Activated T-helper 2 cell treated with anti-CD3 and anti-CD28 coated beads, Interferon-gamma antibody, Interleukin-2, Interleukin-4, amounts not matched to agents 10 μg/mL and 5 μg/mL and 100 μg/mL, durations not matched to agents 14 hours and 24 hours and 36 hours (primary cell): ENCODE results near the gene SLC39A11. TPM values are rescaled to one million over a fixed set of nuclear protein-coding genes. Genes with fewer than 3 reads are reported as not detected.
A peak's percentile ranks its signal among the peaks of the same experiment; 100 is the strongest.

Experiments used
- DNase-seq: peaks from one replicate; pipeline ENCODE4 v3.0.0; 2021; ENCODE audit warnings: low spot score
- H3K27ac Mint-ChIP-seq: one replicate; pipeline ENCODE4 v1.8.0; 2021; ENCODE audit warnings: mixed read lengths
- H3K27me3 Mint-ChIP-seq: one replicate; pipeline ENCODE4 v1.8.0; 2021; ENCODE audit warnings: low read depth, mixed read lengths
- H3K36me3 Mint-ChIP-seq: one replicate; pipeline ENCODE4 v1.8.0; 2021; ENCODE audit warnings: low read depth, mixed read lengths
- H3K4me1 Mint-ChIP-seq: one replicate; pipeline ENCODE4 v1.8.0; 2021; ENCODE audit warnings: low read depth, mixed read lengths
- H3K4me3 Mint-ChIP-seq: one replicate; pipeline ENCODE4 v1.8.0; 2021; ENCODE audit warnings: low read depth, mild to moderate bottlenecking, moderate library complexity, mixed read lengths
- H3K9me3 Mint-ChIP-seq: one replicate; pipeline ENCODE4 v1.8.0; 2021; ENCODE audit warnings: mixed read lengths
- intact Hi-C: fragments of 100-400 bp; cut with micrococcal nuclease; formaldehyde crosslinking; loops from one replicate; pipeline ENCODE4 v1.15.1; 2023
- total RNA-seq: library from RNA; stranded (reverse); gene quantifications from 2 replicates; pipeline ENCODE4 v1.2.3, GENCODE V29; 2022

Gene SLC39A11
- total RNA-seq, 1 donor from 2014 or later, result 20.2 TPM

- peaks cover 48% of the 10 kb centered on the region for H3K27me3 Mint-ChIP-seq
- H3K4me3 Mint-ChIP-seq, result no peak overlapping the region
- H3K4me1 Mint-ChIP-seq, result no peaks in the 10 kb centered on the region
- H3K27ac Mint-ChIP-seq, result no peak overlapping the region
- H3K9me3 Mint-ChIP-seq, result peaks cover 18% of the 10 kb centered on the region
- intact Hi-C loops, result no loop called here
- no peaks in the 10 kb centered on the region for H3K36me3 Mint-ChIP-seq
- DNase-seq, result no peak
Observed at GRCh38 chr17:72624226-72624625, 468.3 kb downstream of the SLC39A11 start.

DNA sequence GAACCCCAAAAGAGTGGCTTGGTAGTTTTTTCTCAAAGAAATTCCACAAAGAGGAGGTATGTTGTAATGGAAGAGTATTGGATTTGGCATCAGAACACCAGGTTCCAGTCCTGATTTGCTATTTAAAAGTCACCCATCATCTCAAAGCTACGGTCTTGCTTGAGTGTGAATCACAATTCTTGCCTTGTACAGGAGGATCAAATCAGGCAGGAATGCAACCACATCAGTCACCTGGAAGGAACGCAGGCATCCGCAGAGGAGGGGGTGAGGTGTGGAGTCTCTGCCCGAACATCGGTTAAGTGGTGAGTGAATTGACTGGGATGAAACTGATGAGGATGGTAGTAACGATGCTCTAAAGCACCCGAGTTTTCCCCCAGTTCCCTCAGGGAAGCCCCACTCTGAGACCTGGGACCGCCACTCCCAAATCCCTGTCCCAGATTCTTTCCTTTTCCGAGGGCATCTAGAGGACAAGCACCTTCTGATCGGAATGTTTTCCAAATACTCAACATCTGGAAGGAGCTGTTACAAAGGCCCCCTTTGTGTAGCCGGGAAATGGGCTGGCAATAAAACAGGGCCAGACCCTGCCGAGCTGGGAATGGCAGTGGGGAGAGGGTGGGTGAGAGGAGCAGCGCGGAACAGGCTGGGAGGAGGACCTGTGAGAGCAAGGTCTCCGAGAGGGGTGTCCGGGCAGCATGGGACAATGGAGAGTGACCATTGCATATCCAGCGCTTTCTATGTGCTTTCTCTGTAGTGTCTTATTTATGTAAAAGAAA is 469.6 kb downstream of the SLC39A11 start:
- intact Hi-C loops, result no loop called here
- no peaks in the 10 kb centered on the region for H3K36me3 Mint-ChIP-seq
- peaks cover 18% of the 10 kb centered on the region for H3K9me3 Mint-ChIP-seq
- H3K27ac Mint-ChIP-seq, result no peak overlapping the region
- peaks cover 10% of the 10 kb centered on the region for H3K4me1 Mint-ChIP-seq
- DNase-seq, result no peak
- no peak overlapping the region for H3K4me3 Mint-ChIP-seq
- H3K27me3 Mint-ChIP-seq, result peaks cover 45% of the 10 kb centered on the region

DNA sequence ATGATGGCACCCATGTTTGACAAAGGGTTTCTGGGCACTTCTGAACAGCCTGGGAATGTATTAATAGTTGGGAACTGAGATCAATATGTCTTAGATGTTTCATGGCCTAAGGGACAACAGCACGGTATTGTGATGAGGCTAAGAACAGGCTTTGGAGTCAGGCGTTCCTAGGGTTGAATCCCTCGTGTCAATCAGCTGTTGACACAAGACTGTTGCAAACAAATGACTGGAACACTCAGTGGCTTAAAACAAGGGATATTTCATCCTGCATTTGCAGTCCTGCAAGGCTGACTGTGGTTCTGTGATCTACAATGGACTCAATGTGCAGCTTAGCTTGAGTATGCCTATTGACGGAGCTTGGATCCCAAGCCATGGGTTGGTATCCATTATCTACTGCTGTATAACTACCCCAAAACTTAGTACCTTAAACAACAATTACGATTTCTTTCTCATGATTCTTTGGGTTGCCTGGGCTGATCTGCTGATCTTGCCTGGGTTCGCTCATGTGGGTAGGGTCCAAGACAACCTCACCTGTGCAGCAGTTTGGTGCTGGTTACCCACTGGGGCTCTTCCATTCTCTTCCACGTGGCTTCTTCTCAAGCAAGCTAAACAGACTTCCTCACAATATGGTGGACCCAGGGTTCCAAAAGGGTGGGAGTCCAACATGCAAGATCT is 472.4 kb downstream of the SLC39A11 start:
- peaks cover 47% of the 10 kb centered on the region for H3K27me3 Mint-ChIP-seq
- no peak for DNase-seq
- no peak overlapping the region for H3K4me3 Mint-ChIP-seq
- intact Hi-C loops, result no loop called here
- H3K27ac Mint-ChIP-seq, result no peak overlapping the region
- no peaks in the 10 kb centered on the region for H3K36me3 Mint-ChIP-seq
- H3K9me3 Mint-ChIP-seq, result peaks cover under 1% of the 10 kb centered on the region
- H3K4me1 Mint-ChIP-seq, result peaks cover 18% of the 10 kb centered on the region

- Mint-ChIP-seq H3K4me3 (peak overlapping the region; percentile 56), H3K36me3 (no peaks in the 10 kb centered on the region), H3K9me3 (no peaks in the 10 kb centered on the region), H3K27me3 (peaks cover 53% of the 10 kb centered on the region), H3K27ac (no peak overlapping the region), H3K4me1 (peaks cover 18% of the 10 kb centered on the region)
- intact Hi-C loops, result no loop called here
- peak; percentile 48 for DNase-seq
Observed at GRCh38 chr17:72618001-72618509, 474.4 kb downstream of the SLC39A11 start.

- Mint-ChIP-seq H3K9me3 (no peaks in the 10 kb centered on the region), H3K4me1 (peaks cover 18% of the 10 kb centered on the region), H3K27ac (no peak overlapping the region), H3K27me3 (peaks cover 51% of the 10 kb centered on the region), H3K36me3 (no peaks in the 10 kb centered on the region), H3K4me3 (no peak overlapping the region)
- intact Hi-C loops, result no loop called here
- no peak for DNase-seq
Observed at GRCh38 chr17:72617557-72617956, 474.9 kb downstream of the SLC39A11 start.

GRCh38 chr17:72616447-72616846 is 476.0 kb downstream of the SLC39A11 start:
- Mint-ChIP-seq H3K4me3 (no peak overlapping the region), H3K9me3 (no peaks in the 10 kb centered on the region), H3K27me3 (peaks cover 46% of the 10 kb centered on the region), H3K4me1 (peaks cover 18% of the 10 kb centered on the region), H3K27ac (no peak overlapping the region), H3K36me3 (no peaks in the 10 kb centered on the region)
- DNase-seq, result no peak
- intact Hi-C loops, result no loop called here

DNA sequence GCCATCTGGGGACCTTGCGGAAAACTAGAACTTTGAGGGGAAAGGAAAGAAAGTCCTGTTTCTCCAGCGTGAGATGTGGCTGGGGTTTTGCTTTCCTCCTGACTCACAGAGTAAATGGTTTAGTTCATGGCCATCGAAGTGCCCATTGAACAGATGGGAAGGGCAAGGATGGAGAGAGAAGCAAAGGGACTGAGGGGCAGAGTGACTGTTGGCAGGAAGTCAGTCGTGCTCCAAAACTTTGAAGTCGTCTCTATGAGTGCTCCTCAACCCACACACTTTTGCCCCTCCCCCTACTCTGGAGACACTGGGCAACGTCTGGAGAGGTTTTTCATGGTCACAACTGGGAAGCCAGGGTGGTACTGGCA is 476.9 kb downstream of the SLC39A11 start:
- H3K9me3 Mint-ChIP-seq, result no peaks in the 10 kb centered on the region
- DNase-seq, result no peak
- intact Hi-C loops, result no loop called here
- H3K4me1 Mint-ChIP-seq, result peaks cover 18% of the 10 kb centered on the region
- no peak overlapping the region for H3K4me3 Mint-ChIP-seq
- no peak overlapping the region for H3K27ac Mint-ChIP-seq
- H3K27me3 Mint-ChIP-seq, result peaks cover 48% of the 10 kb centered on the region
- no peaks in the 10 kb centered on the region for H3K36me3 Mint-ChIP-seq

- H3K27ac Mint-ChIP-seq, result no peak overlapping the region
- peaks cover 18% of the 10 kb centered on the region for H3K4me1 Mint-ChIP-seq
- DNase-seq, result no peak
- no peaks in the 10 kb centered on the region for H3K9me3 Mint-ChIP-seq
- no peaks in the 10 kb centered on the region for H3K36me3 Mint-ChIP-seq
- intact Hi-C loops, result no loop called here
- no peak overlapping the region for H3K4me3 Mint-ChIP-seq
- H3K27me3 Mint-ChIP-seq, result peaks cover 48% of the 10 kb centered on the region
Observed at GRCh38 chr17:72614871-72615626, 477.4 kb downstream of the SLC39A11 start.

DNA sequence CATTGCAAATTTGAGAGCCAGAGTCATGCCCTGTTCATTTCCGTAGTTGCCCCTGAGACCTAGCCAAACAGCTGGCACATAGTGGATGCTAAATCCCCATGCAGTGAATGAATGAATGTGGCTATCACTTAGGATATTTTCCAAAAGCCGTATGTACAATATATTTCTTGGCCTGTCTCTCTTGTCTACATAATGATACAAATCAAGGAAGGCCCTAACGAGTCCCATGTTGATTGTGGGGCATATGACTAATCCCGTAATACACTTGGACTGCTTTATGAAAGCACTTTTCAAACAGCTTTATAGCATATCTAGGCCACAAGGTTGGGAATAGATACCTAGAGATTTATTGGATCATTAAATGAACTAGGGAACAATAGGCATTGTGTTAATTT is 478.0 kb downstream of the SLC39A11 start:
- H3K4me1 Mint-ChIP-seq, result peaks cover 18% of the 10 kb centered on the region
- peaks cover 44% of the 10 kb centered on the region for H3K27me3 Mint-ChIP-seq
- no peaks in the 10 kb centered on the region for H3K9me3 Mint-ChIP-seq
- H3K27ac Mint-ChIP-seq, result no peak overlapping the region
- DNase-seq, result no peak
- no peak overlapping the region for H3K4me3 Mint-ChIP-seq
- intact Hi-C loops, result no loop called here
- H3K36me3 Mint-ChIP-seq, result no peaks in the 10 kb centered on the region

- H3K27ac Mint-ChIP-seq, result no peak overlapping the region
- intact Hi-C loops, result no loop called here
Observed at GRCh38 chr17:72613806-72614292, 478.6 kb downstream of the SLC39A11 start.

GRCh38 chr17:72613396-72613795 is 479.1 kb downstream of the SLC39A11 start:
- H3K36me3 Mint-ChIP-seq, result no peaks in the 10 kb centered on the region
- peaks cover 5% of the 10 kb centered on the region for H3K9me3 Mint-ChIP-seq
- intact Hi-C loops, result no loop called here
- H3K27ac Mint-ChIP-seq, result no peak overlapping the region
- H3K4me3 Mint-ChIP-seq, result no peak overlapping the region
- peaks cover 41% of the 10 kb centered on the region for H3K27me3 Mint-ChIP-seq
- H3K4me1 Mint-ChIP-seq, result peaks cover 14% of the 10 kb centered on the region
- no peak for DNase-seq

More at GRCh38 chr17:72613806-72614292, 478.6 kb downstream of the SLC39A11 start:
- Mint-ChIP-seq H3K27me3 (peaks cover 43% of the 10 kb centered on the region), H3K9me3 (peaks cover under 1% of the 10 kb centered on the region), H3K4me1 (peaks cover 18% of the 10 kb centered on the region), H3K36me3 (no peaks in the 10 kb centered on the region), H3K4me3 (no peak overlapping the region)
- DNase-seq, result no peak

- H3K9me3 Mint-ChIP-seq, result peaks cover 15% of the 10 kb centered on the region
- H3K27ac Mint-ChIP-seq, result no peak overlapping the region
- H3K4me1 Mint-ChIP-seq, result no peaks in the 10 kb centered on the region
- peaks cover 28% of the 10 kb centered on the region for H3K27me3 Mint-ChIP-seq
- H3K36me3 Mint-ChIP-seq, result no peaks in the 10 kb centered on the region
- no peak for DNase-seq
- intact Hi-C loops, result no loop called here
- H3K4me3 Mint-ChIP-seq, result no peak overlapping the region
Observed at GRCh38 chr17:72611172-72611571, 481.3 kb downstream of the SLC39A11 start.
